HCT116 (cell line): ENCODE measurements around the gene TBRG4.

Source experiments
- ATF3 ChIP-seq: IDR thresholded peaks from 2 replicates; pipeline ENCODE4 v1.6.1; 2012
- EGR1 ChIP-seq: IDR thresholded peaks from 2 replicates; pipeline ENCODE4 v1.6.1; 2012; ENCODE audit warnings: low read depth
- EZH2 ChIP-seq: fragments of 200-600 bp; sonication (generic); IDR thresholded peaks from 2 replicates; pipeline ENCODE4 v1.6.1; 2017; ENCODE audit warnings: antibody characterized with exemption, mixed run types
- EZH2phosphoT487 ChIP-seq: fragments of 200-600 bp; IDR thresholded peaks from 2 replicates; pipeline ENCODE4 v1.6.1; 2018; ENCODE audit warnings: antibody characterized with exemption, borderline replicate concordance
- MAX ChIP-seq: IDR thresholded peaks from 2 replicates; pipeline ENCODE4 v1.6.1; 2012
- POLR2A ChIP-seq: IDR thresholded peaks from 2 replicates; pipeline ENCODE4 v1.7.0; 2011; ENCODE audit warnings: borderline replicate concordance; ENCODE audit not compliant: insufficient read depth, insufficient read length; ENCODE audit errors: extremely low read depth
- POLR2AphosphoS5 ChIP-seq: IDR thresholded peaks from 2 replicates; pipeline ENCODE4 v1.6.1; 2011; ENCODE audit warnings: mild to moderate bottlenecking, low read depth, low read length, moderate library complexity
- SIN3A ChIP-seq: IDR thresholded peaks from 2 replicates; pipeline ENCODE4 v1.6.1; 2012; ENCODE audit warnings: low read depth
- YY1 ChIP-seq: IDR thresholded peaks from 2 replicates; pipeline ENCODE4 v1.6.1; 2011; ENCODE audit warnings: low read length, low read depth, moderate library complexity, mild to moderate bottlenecking; ENCODE audit not compliant: insufficient replicate concordance; ENCODE audit errors: extremely low read depth
- ZFX ChIP-seq: fragments of 450-650 bp; IDR thresholded peaks from 2 replicates; pipeline ENCODE4 v1.6.1; 2017
- TF ChIP-seq, protein P1 (sequence below), 3 experiments: fragments of 200-600 bp in 1 of 3; sonication (generic) in 1 of 3; IDR thresholded peaks in 2 of 3; conservative IDR thresholded peaks in 1 of 3; 2 replicates each; pipeline ENCODE4 v1.5.1; 2012 to 2017; ENCODE audit warnings: low read depth in 2 of 3, low read length in 2 of 3, antibody characterized with exemption in 1 of 3, borderline replicate concordance in 1 of 3, control low read depth in 1 of 3, mild to moderate bottlenecking in 1 of 3, mixed read lengths in 1 of 3, mixed run types in 1 of 3, moderate library complexity in 1 of 3; ENCODE audit not compliant: insufficient read depth in 1 of 3

- TF ChIP-seq, protein P1, sequence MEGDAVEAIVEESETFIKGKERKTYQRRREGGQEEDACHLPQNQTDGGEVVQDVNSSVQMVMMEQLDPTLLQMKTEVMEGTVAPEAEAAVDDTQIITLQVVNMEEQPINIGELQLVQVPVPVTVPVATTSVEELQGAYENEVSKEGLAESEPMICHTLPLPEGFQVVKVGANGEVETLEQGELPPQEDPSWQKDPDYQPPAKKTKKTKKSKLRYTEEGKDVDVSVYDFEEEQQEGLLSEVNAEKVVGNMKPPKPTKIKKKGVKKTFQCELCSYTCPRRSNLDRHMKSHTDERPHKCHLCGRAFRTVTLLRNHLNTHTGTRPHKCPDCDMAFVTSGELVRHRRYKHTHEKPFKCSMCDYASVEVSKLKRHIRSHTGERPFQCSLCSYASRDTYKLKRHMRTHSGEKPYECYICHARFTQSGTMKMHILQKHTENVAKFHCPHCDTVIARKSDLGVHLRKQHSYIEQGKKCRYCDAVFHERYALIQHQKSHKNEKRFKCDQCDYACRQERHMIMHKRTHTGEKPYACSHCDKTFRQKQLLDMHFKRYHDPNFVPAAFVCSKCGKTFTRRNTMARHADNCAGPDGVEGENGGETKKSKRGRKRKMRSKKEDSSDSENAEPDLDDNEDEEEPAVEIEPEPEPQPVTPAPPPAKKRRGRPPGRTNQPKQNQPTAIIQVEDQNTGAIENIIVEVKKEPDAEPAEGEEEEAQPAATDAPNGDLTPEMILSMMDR (IDR thresholded peaks at IDR 0.05 in 2 of 3, conservative IDR thresholded peaks at IDR 0.05 in 1 of 3; ENCODE audit: borderline replicate concordance in 1 of 3, insufficient read depth in 1 of 3, low read depth in 2 of 3, low read length in 2 of 3), result no peak
- TF ChIP-seq ZFX, result no peak
- TF ChIP-seq POLR2A, result no peak
- no peak for TF ChIP-seq ATF3
- no peak for TF ChIP-seq YY1
- no peak for TF ChIP-seq MAX
- no peak for TF ChIP-seq SIN3A
- TF ChIP-seq POLR2AphosphoS5, result no peak
- no peak for TF ChIP-seq EZH2phosphoT487
- TF ChIP-seq EZH2, result no peak
- no peak for TF ChIP-seq EGR1
Measured at GRCh38 chr7:45116048-45116447, 4.6 kb upstream of the TBRG4 start.
